Breast epithelium (tissue), 3 donors: Measurements from ENCODE around the gene VPS45.

Experiments used
- POLR2A ChIP-seq: fragments of 450-650 bp; IDR thresholded peaks from one replicate; pipeline ENCODE4 v1.6.1; 2016; ENCODE audit warnings: antibody characterized with exemption, mild to moderate bottlenecking, moderate library complexity
- POLR2AphosphoS5 ChIP-seq, 3 donors: sonication (generic); formaldehyde crosslinking; IDR thresholded peaks; one replicate each; pipeline ENCODE4 v1.6.1; 2017; ENCODE audit warnings: antibody characterized with exemption in 3 of 3
- TF ChIP-seq, protein P1 (sequence below), 3 donors: fragments of 450-650 bp; IDR thresholded peaks; one replicate each; pipeline ENCODE4 v1.5.1; 2016 to 2017; ENCODE audit warnings: antibody characterized with exemption in 3 of 3, mild to moderate bottlenecking in 3 of 3, moderate library complexity in 3 of 3

GRCh38 chr1:150162862-150163706, 95.5 kb downstream of the VPS45 start:
- TF ChIP-seq, protein P1, sequence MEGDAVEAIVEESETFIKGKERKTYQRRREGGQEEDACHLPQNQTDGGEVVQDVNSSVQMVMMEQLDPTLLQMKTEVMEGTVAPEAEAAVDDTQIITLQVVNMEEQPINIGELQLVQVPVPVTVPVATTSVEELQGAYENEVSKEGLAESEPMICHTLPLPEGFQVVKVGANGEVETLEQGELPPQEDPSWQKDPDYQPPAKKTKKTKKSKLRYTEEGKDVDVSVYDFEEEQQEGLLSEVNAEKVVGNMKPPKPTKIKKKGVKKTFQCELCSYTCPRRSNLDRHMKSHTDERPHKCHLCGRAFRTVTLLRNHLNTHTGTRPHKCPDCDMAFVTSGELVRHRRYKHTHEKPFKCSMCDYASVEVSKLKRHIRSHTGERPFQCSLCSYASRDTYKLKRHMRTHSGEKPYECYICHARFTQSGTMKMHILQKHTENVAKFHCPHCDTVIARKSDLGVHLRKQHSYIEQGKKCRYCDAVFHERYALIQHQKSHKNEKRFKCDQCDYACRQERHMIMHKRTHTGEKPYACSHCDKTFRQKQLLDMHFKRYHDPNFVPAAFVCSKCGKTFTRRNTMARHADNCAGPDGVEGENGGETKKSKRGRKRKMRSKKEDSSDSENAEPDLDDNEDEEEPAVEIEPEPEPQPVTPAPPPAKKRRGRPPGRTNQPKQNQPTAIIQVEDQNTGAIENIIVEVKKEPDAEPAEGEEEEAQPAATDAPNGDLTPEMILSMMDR (IDR thresholded peaks at IDR 0.05) = peak in 2 of 3 donors; percentile 41 to 54
- peak; percentile 53 to 86 (median 85) for TF ChIP-seq POLR2AphosphoS5 (IDR thresholded peaks at IDR 0.05)
- TF ChIP-seq POLR2A = peak; percentile 75
